IPS-NIHi11 (cell line): Measurements from ENCODE around the gene LHX1.
A peak's percentile ranks its signal among the peaks of the same experiment; 100 is the strongest.

Experiments used
- DNase-seq: peaks from one replicate; pipeline ENCODE4 v3.0.0; 2012; ENCODE audit warnings: mixed read lengths, low spot score

The LHX1 gene

DNA sequence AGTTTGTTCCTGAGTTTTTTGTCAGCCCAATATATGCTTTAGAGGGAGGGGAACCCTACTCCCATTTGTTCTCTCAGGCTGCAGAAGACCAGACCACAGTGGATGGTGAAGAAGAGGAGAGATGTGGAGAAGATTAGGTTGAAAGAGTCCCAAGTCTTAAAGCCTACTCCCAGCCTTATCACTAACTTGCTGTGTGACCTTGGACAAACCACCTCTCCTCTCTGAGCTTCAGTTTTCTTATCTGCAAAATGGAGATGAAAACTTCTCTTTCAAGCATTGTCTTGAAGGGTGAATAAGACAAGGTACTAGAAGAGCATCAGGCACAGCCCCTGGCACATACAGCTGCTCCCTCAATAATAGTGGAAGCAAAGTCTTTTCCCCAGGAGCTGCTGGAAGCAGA lies 15.1 kb upstream of the LHX1 start:
- DNase-seq: no peak

DNA sequence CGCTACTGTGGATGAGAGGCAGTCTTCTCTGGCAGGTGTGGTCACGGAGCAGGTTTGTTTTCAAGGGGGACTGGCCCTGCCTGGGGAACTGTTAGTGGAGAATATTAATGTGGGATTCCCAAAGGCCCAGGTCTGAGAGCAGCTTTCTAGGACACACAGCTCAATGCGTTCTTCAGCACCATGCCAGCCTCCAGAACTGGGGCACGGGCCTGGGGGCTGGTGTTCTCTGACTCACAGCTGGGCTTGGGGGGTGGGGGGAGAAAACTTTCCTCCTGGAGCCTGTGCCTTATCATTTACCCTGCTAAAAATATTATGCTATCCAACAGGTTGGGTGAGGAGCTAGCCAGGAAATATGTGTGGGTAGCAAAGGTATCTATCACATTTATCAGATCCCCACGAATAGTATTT lies 13.5 kb upstream of the LHX1 start:
- no peak for DNase-seq

- DNase-seq: no peak
Measured at GRCh38 chr17:36926226-36926625, 11.0 kb upstream of the LHX1 start.

- DNase-seq: no peak
Measured at GRCh38 chr17:36926701-36927100, 10.6 kb upstream of the LHX1 start.

DNA sequence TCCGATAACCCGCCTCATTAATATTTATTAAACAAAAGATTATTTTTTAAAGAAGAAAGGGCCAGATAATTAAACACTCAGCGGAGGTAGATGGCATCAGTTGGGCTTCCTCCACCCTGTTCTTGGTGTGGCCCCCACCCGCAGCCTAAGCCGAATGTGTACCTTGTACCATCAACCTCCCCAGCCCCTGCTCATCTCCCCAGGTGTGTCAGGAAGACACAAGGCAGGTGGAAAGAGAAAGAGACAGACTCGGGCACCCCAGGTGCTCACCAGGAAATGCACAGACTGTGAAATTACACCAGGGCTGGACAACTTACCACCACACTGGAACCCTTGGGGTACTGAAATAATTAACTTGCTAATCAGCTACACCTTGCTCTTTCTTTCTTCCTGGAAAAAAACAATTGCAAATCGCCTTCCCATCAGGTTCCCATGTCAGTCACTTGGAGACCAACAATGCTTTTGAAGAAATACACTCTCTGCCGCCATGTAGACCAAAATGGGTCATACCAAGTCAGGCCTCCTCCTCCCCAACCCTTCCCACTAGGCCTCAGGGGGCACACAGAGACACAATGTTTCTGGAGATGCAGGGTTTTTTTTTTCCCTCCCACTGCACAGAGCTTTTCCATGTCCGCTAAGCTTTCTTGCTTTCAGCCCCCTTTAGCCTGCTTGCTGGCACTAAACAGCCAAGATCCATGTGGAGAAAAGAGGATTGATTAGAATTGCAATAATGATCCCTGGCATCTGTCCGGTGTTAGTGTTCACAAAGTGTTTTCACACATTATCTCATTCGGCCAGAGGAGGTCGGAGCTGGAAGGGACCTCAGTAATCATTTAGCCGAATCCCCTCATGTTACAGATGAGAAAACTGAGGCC lies 8.6 kb upstream of the LHX1 start:
- DNase-seq: no peak

DNA sequence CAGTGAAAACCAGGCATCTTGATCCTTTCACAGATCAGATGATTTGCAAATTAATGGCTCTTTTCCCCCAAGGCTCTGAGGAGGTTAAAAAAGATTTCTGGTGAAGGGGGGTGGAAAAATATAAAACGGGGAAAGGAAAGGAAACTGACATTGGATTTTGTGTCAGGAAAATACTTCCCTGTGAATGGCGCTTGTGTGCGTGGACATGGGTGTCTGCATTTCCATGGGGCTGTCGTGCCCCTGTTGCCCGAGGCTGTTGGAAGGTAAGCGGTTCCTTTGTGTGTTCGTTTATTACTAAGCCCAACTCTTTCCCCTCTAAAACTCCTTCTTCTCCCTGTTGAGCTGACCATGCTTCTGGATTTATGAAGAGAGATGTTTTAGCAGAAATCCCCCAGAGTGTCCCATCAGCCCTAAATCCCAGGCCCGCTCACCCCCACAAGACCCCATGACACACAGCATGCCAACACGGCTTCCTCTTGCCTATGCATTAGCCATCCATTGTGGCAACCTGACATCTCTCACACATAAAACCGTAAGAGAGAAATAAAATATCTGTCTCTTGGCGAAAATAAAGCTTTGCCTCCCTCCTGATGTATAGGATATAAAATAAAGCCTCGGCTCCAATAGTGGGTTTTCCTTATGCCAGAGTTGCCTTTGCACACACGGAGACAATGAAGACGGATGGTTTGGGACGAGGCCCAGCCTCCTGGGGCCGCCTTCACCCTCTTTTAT lies 7.3 kb upstream of the LHX1 start:
- no peak for DNase-seq

GRCh38 chr17:36930583-36930900 lies 6.7 kb upstream of the LHX1 start:
- no peak for DNase-seq

GRCh38 chr17:36931096-36931696 lies 6.1 kb upstream of the LHX1 start:
- no peak for DNase-seq

- DNase-seq: no peak
Measured at GRCh38 chr17:36931697-36932382, 5.4 kb upstream of the LHX1 start.

GRCh38 chr17:36932383-36932693 lies 4.9 kb upstream of the LHX1 start:
- no peak for DNase-seq

GRCh38 chr17:36932694-36933511 lies 4.4 kb upstream of the LHX1 start:
- DNase-seq: peak; percentile 43

DNA sequence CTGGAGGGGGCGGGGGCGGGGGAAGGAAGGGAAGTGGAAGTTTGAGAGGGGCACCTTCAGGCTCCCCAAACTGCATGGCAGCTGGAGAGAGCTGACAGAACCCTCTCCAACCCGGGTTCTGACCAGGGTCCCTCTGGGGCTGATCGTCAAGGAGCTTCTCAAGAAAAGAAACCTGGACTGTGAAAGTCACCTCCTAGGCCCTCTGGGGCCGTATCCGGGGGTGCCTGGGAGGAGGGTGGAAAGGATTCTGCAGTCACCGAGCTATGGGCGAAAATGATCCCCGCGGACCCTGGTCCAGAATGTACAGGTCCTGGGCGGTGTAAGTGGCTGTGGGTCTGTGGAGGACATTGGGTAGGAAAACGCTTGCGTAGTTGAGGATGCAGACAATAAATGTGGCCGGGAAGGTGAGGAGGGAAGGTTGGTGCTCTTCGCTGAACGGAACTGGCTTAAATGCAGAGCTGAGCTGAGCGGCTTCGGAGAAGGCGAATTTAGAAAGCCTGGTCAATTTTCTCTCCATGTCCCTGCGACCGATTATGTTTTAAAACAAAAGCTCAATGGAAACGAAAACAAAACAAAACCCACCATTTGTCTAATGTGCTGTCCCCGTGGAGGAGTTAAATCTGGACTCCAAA lies 3.6 kb upstream of the LHX1 start:
- DNase-seq: no peak

- DNase-seq: peak; percentile 45
Measured at GRCh38 chr17:36934144-36934691, 3.1 kb upstream of the LHX1 start.

- DNase-seq: peak; percentile 71
Measured at GRCh38 chr17:36934692-36935630, 2.3 kb upstream of the LHX1 start.

- DNase-seq: peak; percentile 50
Measured at GRCh38 chr17:36935671-36936454, 1.4 kb upstream of the LHX1 start.

- peak; percentile 70 for DNase-seq
Measured at GRCh38 chr17:36936455-36937000, 747 bp upstream of the LHX1 start.

- peak; percentile 47 for DNase-seq
Measured at GRCh38 chr17:36937959-36938565, 787 bp downstream of the LHX1 start.

GRCh38 chr17:36938566-36939051 lies 1.3 kb downstream of the LHX1 start:
- DNase-seq: no peak
